H1 (cell line): ENCODE data around the gene CELF1. TPM values are rescaled to one million over a fixed set of nuclear protein-coding genes. Genes with fewer than 3 reads are reported as not detected.

Experiments used
- GTF2F1 ChIP-seq: IDR thresholded peaks from 2 replicates; pipeline ENCODE4 v1.6.1; 2012; ENCODE audit warnings: low read depth, low read length, improper control_type of control experiment, borderline replicate concordance
- RBBP5 ChIP-seq: IDR thresholded peaks from 2 replicates; pipeline ENCODE4 v1.7.1; 2012; ENCODE audit warnings: low read depth, mild to moderate bottlenecking, inconsistent platforms, low read length, moderate library complexity, borderline replicate concordance
- polyA plus RNA-seq, 7 experiments: library from polyadenylated mRNA; depleted of rRNA in 3 of 7; stranded (reverse) in 5 of 7; unstranded in 2 of 7; fragments of >200 nt in 5 of 7; fragments of 200-250 nt in 2 of 7; gene quantifications; 1 replicate in 5 of 7; 2 replicates in 1 of 7; 4 replicates in 1 of 7; pipeline versions ENCODE4 v1.2.1 to v1.2.3, GENCODE V29; 2011 to 2013; ENCODE audit warnings: missing spikeins in 2 of 7, mixed read lengths in 2 of 7
- total RNA-seq: library from RNA; stranded (reverse); fragmentation: NEBNext Ultra II Directional; extraction: Animal tissue kit (Norgen Biotek cat#: 25700); gene quantifications from 2 replicates; pipeline ENCODE4 v1.2.1, GENCODE V29; 2021

The CELF1 gene
- total and polyA plus RNA-seq, 2 of the 8 experiments (the other 6 are each of a cell fraction or from before 2014, with no cell fraction given): 131 to 197 TPM

GRCh38 chr11:47589118-47589517, 36.2 kb upstream of the CELF1 start (continued):
- TF ChIP-seq RBBP5 (no peak), GTF2F1 (no peak)
- TF ChIP-seq, all 59 proteins: peak for 0
